GM18502 (cell line): ENCODE data around the gene TLE7.
A peak's percentile ranks its signal among the peaks of the same experiment; 100 is the strongest.

Experiments used
- ATAC-seq: cut with Tn5 transposase; IDR thresholded peaks from one replicate; pipeline ENCODE4 v1.9.1; 2021; ENCODE audit warnings: mild to moderate bottlenecking; ENCODE audit not compliant: unreplicated experiment, poor library complexity

Gene TLE7

GRCh38 chr16:71453036-71453435, 11.2 kb upstream of the TLE7 start:
- no peak for ATAC-seq

- no peak for ATAC-seq
Measured at GRCh38 chr16:71449020-71449419, 7.2 kb upstream of the TLE7 start.

- ATAC-seq = no peak
Measured at GRCh38 chr16:71448274-71448866, 6.5 kb upstream of the TLE7 start.

DNA sequence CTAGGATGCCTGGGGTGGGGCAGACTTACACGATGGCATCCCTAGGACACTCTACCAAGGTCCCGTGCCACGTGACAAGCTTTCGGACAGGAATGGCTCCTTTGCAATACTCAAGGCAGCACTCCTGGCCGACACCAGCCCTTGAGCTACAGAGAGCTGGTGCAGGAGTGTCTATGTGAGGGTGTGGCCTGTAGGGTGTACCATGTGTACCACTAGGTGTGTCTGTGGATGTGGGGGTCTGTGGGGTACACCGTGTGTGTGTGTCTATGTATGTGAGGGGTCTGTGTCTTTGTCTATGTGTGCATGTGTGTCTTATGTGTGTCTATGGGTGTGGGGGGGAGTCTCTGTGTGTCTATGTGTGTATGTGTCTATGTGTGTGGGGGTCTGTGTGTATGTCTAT, 1.9 kb upstream of the TLE7 start:
- ATAC-seq = no peak

DNA sequence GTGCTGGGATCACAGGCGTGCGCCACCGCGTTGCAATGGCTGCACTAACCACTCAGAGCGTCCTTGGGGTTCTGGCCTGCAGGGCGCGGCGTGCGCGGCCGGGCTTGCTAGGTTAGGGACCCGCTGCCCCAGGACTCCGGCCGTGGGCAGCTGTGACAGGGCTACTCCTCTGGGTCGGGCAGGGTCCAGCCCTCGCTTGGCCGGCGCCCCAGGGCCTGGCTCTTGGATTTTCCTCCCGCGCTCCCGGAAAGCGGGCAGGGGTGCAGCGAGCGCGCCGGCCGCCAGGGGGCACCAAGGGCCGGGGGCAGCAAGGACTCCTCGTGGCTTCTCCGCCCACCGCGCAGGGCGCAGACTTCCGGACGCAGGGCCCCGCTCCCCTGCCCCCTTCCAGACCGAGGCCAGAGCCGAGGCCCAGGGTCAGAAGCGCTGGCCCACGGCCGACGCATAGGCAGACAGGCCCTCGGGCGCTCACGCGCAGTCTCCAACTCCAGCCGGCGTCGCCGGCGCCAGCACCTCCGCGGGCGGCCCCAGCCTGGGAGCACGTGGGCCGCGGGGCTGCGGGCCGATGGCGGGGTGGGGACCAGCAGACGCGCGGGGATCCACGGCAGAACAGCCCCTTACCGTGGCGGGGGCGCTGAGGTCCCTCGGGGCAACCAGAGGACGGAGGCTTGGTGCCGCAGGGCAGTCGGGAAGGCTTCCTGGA, 355 bp downstream of the TLE7 start:
- ATAC-seq = no peak

GRCh38 chr16:71440669-71441347, 1.0 kb downstream of the TLE7 start:
- ATAC-seq = no peak

DNA sequence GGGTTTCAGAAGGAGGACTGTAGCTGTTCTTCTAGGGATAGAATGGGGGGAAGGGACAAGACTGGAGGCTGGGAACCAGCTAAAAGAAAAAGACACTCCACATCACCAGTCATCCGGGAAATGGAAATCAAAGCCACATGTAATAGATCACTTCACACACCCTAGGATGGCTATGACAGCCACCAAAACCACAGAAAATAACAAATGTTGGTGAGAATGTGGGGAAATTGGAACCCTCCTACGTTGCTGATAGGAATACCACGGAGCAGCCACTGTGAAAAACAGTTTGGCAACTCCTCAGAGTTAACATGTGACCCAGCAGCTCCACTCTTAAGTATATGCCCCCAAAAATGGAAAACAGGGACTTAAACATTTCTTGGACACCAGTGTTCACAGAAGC, 2.3 kb downstream of the TLE7 start:
- no peak for ATAC-seq

GRCh38 chr16:71436473-71436872, 5.4 kb downstream of the TLE7 start:
- no peak for ATAC-seq

- ATAC-seq = no peak
Measured at GRCh38 chr16:71432906-71433305, 8.9 kb downstream of the TLE7 start.

GRCh38 chr16:71431991-71432390, 9.9 kb downstream of the TLE7 start:
- no peak for ATAC-seq

DNA sequence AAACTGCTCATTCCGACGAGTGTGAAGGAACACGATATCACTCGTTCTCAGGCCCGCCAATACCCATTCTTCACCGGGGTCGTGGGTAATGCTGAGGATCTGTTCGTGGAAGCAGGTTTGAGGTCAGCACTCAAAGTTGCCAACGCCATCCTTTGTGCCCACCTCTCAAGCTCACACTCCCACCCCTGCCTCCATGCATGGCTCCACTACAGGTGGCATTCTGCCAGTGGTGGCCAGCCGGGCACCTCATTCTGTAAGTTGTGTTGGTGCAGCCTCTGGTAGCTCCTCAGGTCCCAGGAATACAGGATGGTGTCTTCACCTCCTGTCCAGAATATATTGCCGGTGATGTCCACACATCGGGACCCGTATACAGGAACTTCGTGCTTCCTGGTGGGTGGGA, 10.7 kb downstream of the TLE7 start:
- no peak for ATAC-seq

DNA sequence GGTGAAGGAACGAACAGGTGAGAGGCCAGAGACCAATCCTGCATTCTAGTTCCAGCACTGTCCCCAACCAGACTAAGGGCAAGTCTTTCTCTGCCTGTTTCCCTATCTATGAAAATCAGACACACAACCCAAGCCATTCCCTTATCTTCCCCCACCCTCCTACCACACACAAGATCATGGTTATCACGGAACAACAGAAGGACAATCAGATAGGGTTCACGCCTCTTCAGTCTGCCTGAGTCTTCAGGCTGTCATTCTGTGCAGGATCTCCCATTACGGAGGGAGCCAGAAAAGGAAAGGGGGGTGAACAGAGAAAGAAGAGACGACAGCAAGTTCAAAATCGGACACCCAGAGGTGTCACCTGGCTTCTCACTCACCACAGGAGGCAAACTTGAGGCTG, 11.1 kb downstream of the TLE7 start:
- no peak for ATAC-seq

DNA sequence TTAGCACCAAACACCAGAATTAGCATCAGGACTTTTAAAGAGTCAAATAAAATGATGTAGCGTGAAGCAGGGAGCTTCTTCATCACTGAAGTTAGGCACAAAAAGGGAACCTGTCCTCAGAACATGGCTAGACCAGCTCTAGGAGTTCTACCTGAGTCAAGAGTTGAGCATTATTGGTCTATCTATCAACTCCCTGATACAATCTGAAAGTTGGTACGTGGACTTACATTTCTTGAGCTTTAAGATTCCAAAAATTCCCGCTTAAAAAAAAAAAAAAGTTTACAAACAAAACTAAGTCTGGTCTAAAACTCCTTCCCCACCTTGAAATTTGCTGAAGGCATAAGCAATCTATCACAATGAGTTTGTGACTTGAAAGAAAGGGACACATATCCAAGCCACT, 12.3 kb downstream of the TLE7 start:
- no peak for ATAC-seq

- no peak for ATAC-seq
Measured at GRCh38 chr16:71428883-71429282, 13.0 kb downstream of the TLE7 start.

DNA sequence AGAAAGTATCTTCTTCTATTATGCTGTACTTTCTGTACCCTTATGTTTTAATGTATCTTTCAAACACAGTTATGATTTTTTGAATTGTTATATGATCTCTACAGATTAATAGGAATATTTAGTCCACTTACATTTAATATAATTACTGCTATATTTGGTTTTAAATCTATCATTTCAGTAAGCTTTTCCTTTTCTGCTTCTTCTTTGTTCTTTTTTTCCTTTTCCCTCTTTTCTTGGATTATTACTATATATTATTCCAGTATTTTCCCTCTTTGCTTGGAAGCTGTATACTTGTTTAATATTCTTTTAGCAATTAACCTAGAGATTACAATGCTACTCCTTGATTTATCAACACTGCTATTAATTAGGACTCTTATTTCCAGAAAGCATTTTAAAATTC, 13.5 kb downstream of the TLE7 start:
- ATAC-seq = no peak

DNA sequence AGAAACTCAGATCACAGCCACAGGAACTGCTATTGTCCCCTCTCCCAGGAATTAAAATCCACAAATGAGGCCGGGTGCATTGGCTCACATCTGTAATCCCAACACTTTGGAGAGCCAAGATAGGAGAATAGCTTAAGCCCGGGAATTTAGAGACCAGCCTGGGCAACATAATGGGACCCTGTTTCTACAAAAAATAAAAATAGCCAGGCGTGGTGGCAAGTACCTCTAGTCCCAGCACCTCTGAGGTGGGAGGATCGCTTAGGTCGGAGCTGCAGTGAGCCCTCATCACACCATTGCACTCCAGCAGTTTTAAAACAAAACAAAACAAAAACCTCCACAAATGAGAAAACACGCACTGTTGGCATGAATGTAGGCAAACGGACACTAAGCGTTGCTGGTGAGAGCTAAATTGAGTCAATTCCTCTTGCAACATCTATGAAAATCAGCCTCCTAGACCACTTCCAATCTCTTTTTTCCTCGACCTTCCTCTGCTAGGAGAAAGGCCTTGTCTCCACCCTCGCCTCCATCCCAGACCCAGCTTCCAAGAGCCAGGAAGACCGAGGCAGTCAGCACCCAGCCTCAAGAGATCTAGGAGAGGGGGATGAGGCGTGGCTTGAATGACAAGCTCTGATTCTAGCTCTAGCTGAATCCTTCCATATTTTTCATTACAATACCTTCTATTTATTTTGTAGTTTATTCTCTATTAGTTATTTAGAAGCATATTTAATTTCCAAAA, 14.8 kb downstream of the TLE7 start:
- no peak for ATAC-seq

DNA sequence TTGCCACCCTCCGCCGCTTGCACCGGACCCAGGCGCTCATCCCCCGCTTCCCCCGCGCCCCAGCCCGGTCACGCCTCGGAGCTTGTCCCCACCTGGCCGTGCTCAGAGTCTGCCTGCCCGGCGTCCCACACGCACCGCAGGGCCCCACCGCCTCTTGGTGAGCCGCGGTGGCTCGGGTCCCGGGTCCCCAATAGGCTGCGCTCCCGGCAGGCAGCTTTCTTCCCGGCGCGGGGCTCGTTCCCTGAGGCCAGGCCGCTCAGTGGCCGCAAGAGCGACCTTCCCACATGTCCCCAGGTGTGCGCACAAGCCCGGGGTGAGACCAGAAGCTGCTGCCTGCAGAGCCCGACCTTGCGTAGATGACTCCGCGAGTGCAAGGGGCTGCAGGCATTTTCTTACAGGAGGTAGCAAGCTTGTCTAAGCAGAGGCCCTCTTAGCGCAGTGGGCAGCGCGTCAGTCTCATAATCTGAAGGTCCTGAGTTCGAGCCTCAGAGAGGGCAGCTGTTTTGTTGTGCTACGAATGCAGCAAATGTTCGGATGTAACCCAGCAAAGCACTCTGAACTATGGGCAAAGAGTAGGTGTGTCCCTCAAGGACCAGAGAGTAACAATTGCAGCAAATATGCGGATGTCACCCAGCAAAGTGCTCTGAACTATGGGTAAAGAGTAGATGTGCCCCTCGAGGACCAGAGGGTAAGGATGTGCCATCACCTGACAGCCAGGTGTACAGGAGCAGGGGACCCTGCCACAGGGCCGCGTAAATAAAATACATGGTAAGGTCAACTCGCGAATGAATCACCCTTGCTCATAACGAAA, 15.6 kb downstream of the TLE7 start:
- ATAC-seq = peak; percentile 80

- ATAC-seq = no peak
Measured at GRCh38 chr16:71425746-71426068, 16.1 kb downstream of the TLE7 start.

DNA sequence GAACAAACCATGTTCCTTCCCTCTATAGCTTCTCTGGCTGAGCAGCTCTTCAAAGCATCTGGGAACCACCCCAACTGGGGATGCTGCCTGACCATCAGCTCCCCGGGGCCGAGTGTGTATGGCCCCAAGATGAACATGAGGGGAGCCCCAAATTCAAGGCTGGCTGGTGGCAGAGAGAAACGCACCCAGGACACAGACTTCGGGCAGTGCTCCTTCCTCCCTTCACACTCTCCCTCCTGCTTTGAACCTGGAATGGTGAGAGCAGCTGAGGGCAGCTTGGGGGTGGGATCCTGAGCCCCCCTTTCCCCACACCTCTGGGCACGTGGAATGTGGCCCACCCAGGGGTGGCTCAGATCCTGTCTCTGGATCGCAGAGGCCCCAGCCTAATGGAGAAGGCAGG, 17.2 kb downstream of the TLE7 start:
- ATAC-seq = no peak

- ATAC-seq = no peak
Measured at GRCh38 chr16:71423865-71424264, 18.0 kb downstream of the TLE7 start.
